ES-I3 (cell line): ENCODE results near the gene BIRC6.
"Not testable (repeated sequence)": the region's sequence is repeated elsewhere in the genome, so short reads cannot be mapped to it uniquely, and the experiment has no call there.

Experiments
- H3K36me3 ChIP-seq: 2 replicates; pipeline ENCODE4 v1.6.1; 2013; ENCODE audit warnings: mild to moderate bottlenecking, low read length, control low read depth, moderate library complexity; ENCODE audit not compliant: insufficient read depth
- H3K4me1 ChIP-seq: 2 replicates; pipeline ENCODE4 v1.6.1; 2013; ENCODE audit warnings: mild to moderate bottlenecking, control low read depth, low read length; ENCODE audit not compliant: insufficient read depth
- H3K9ac ChIP-seq: 2 replicates; pipeline ENCODE4 v1.6.1; 2013; ENCODE audit warnings: low read depth, mild to moderate bottlenecking, low read length, moderate library complexity
- H3K9me3 ChIP-seq: 2 replicates; pipeline ENCODE4 v1.6.1; 2013; ENCODE audit warnings: mild to moderate bottlenecking, low read length, moderate library complexity; ENCODE audit not compliant: control insufficient read depth, insufficient read depth

BIRC6 gene

DNA sequence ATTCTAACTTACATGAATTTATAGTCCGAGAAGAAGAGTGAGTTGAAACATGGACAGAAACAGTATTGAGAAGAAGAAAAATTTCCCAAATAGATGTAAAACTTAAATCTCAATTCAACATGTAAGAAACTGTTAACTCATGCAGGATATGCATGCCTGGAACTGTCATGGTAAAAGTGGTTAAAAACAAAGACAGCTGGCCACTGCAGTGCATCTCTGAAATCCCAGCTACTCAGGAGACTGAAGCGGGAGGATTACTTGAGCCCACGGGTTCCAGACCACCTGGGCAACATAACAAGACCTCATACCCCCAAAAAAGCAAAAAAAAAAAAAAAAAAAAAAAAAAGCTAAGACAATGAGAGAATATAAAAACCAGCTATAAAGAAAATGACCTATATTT is 178.0 kb downstream of the BIRC6 start:
- 0 out of 2 replicates have a peak, but pooled peaks cover 3% of the 10 kb centered on the region for H3K36me3 ChIP-seq

DNA sequence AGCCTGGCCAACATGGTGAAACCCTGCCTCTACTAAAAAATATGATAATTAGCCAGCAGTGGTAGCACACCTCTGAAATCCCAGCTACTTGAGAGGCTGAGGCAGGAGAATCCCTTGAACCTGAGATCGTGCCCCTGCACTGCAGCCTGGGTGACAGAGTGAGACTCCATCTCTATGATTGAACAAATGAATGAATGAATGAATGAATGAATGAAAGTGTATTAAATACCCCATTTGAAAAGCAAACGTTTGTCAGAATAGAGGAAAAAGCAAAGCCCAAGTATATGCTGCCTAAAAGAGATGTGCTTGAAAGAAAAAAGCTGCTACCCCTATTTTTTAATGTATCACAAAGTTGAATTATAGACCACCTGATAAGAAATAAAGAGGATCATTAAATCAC is 181.9 kb downstream of the BIRC6 start:
- no peaks in the 10 kb centered on the region for H3K4me1 ChIP-seq
- H3K36me3 ChIP-seq: 0 out of 2 replicates have a peak, but pooled peaks cover 3% of the 10 kb centered on the region

More for the DNA sequence above, 178.0 kb downstream of the BIRC6 start:
- H3K9ac ChIP-seq: no peak overlapping the region
- no peaks in the 10 kb centered on the region for H3K4me1 ChIP-seq
- H3K9me3 ChIP-seq: no peaks in the 10 kb centered on the region

DNA sequence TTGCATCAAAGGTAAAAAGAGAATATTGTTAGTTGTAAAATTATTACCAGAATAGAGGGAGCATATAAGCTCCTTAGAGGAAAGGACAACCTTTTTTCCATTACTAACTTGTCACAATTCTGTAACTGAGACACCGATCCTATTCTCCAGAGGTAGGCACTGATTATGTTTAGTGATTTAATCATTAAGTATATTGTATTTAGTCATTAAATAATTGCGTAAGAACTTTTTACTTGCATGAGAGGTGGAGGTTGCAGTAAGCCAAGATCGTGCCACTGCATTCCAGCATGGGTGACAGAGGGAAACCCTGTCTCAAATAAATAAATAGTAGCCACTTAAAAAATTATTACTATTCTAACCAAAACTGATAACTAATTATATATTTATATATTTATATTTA is 195.7 kb downstream of the BIRC6 start:
- not testable (repeated sequence) for H3K9me3 ChIP-seq, H3K4me1 ChIP-seq, H3K36me3 ChIP-seq, H3K9ac ChIP-seq

More for the DNA sequence above, 181.9 kb downstream of the BIRC6 start:
- Histone ChIP-seq H3K9me3 (no peaks in the 10 kb centered on the region), H3K9ac (no peak overlapping the region)

DNA sequence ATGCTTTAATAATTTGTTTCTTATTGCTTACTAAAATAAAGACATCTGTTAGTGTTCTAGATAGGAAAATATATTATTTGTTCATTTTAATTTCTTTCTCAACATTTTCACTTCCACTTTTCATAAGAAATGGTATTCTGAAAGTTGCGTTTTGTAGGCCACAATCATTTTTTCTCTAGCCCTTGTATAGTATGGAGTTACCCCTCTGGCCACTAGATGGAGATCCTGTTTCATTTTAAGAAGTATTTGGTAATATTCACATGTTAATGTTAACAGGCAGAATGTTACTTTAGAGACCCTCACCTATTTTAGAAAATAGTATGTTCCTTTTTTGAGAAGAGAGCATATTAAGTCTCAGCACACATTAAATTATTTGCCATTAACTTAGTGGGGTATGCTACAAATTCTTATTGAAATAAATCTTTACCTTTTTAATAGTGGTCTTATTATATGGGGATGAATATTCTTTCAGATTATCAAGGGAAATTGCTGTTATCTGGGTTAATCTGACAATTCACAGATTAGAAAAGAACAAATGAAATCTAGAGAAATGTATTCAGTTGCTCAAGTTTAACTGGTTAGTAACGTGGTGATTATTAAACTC is 197.1 kb downstream of the BIRC6 start:
- Histone ChIP-seq H3K9ac (no peak overlapping the region), H3K36me3 (no peaks in the 10 kb centered on the region), H3K4me1 (no peaks in the 10 kb centered on the region), H3K9me3 (no peaks in the 10 kb centered on the region)

DNA sequence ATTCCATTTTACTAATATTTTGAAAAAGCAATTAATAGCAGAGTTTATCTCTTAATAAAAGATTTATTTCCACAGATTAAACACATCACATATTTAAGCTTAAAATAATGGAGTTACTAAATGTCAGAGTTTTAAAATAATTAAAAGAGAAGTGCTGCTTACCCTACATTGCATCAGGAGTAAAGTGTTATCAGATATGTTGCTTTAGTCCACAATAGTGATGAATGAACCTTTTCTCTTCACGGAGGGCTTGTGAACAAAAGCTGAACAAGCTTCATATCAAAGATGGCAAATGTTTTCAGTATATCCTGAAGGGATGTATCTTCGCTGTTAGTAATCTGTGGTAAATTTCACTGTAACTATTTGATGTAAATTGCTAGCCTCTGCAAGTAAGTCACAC is 201.7 kb downstream of the BIRC6 start:
- H3K9me3 ChIP-seq: no peaks in the 10 kb centered on the region
- H3K4me1 ChIP-seq: no peaks in the 10 kb centered on the region
- H3K9ac ChIP-seq: no peak overlapping the region
- no peaks in the 10 kb centered on the region for H3K36me3 ChIP-seq

DNA sequence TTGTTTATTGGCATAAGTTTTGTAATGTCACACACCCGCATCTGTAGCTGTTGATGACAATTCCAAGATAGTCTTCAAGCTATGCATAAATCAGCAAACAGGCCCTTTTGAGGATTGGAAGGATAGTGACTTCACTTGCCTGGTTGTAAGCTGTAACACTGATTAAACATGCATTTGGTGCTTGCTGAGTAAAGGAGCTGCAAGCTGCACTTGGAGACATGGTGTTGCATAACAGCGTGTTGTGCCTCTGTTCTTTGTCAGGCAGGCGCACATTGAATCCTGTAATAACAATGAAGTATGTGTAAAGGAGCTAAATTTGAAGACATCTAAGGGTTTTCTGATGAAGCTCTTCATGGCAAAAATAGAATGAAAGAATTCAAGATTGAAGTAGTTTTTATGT is 202.3 kb downstream of the BIRC6 start:
- Histone ChIP-seq H3K4me1 (no peaks in the 10 kb centered on the region), H3K9ac (no peak overlapping the region), H3K36me3 (no peaks in the 10 kb centered on the region), H3K9me3 (no peaks in the 10 kb centered on the region)

DNA sequence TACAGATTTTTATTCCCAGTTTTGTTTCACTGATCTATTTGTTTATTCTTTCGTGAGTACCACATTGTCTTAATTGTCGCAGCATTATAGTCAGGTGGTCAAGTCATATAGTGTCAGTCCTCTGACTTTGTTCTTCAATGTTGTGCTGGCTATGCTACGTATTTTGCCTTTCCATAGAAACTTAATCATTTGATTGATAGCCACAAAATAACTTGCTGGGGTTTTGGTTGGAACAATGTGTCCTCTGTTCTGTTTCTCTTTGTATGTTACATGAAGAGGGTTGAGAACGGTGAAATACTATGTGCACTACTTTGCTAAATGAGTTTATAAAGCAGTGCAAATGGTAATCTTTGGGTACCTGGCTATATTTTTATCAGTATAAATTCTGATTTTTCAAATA is 206.1 kb downstream of the BIRC6 start:
- Histone ChIP-seq H3K36me3 (no peaks in the 10 kb centered on the region), H3K4me1 (no peaks in the 10 kb centered on the region), H3K9ac (no peak overlapping the region), H3K9me3 (no peaks in the 10 kb centered on the region)

DNA sequence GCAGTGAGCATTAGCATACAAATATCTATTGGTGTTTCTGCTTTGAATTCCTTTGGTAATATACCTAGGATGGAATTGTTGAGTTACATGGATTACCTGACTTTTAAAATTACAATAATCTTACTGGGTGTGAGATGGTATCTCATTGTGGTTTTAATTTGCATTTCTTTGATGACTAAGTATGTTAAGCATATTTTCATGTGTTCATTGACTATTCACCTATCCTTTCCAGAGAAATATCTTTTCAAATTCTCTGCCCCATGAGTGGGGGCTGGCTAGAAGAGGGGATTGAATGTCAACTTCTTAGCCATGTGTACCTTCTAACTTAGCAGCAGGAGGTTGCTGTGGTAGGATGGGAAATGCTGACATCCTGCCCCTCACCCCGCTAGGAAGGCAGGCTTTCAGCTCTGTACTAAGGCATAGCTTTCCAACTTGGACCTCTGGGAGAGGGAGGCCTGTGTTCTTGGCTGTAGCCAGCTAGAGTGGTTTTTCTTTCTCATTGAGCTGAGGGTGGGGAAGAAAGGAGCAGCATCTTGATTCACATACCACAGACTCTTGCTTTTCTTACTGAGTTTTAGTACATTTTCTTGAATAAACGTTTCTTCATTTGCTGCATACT is 207.7 kb downstream of the BIRC6 start:
- Histone ChIP-seq H3K9ac (no peak overlapping the region), H3K9me3 (no peaks in the 10 kb centered on the region), H3K36me3 (no peaks in the 10 kb centered on the region), H3K4me1 (no peaks in the 10 kb centered on the region)

DNA sequence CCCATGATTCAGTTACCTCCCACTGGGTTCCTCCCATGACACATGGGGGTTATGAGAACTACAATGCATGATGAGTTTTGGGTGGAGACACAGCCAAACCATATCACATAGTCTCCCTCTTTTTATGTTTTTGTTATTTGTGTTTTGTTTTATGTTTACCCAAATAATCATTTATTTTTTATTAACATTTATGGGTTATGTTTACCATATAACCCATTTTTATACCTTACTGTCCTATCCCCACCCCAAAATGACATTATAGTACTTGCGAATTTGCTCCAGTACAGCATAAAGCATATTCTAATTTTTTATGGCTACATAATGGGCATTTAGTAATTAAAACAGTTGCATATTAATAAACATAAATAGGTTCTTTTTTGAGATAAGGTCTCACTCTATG is 209.1 kb downstream of the BIRC6 start:
- Histone ChIP-seq H3K9ac (no peak overlapping the region), H3K4me1 (no peaks in the 10 kb centered on the region), H3K9me3 (no peaks in the 10 kb centered on the region), H3K36me3 (no peaks in the 10 kb centered on the region)

DNA sequence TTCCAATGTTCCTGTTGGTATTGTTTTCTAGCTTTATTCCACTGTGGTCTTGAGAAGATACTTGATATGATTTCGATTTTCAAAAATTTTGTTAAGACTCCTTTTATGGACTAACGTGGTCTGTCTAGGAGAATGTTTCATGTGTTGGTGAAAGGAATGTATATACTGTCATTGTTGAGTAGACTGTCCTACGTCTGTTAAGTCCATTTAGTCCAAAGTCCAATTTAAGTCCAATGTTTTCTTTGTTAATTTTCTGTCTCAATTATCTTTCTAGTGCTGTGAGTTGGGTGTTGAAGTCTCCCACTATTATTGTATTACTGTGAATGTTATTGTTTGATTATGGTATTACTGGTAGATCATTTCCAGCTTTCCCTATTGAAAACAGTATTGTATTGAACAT is 215.2 kb downstream of the BIRC6 start:
- Histone ChIP-seq H3K9ac (no peak overlapping the region), H3K9me3 (no peaks in the 10 kb centered on the region), H3K4me1 (no peaks in the 10 kb centered on the region), H3K36me3 (no peaks in the 10 kb centered on the region)

DNA sequence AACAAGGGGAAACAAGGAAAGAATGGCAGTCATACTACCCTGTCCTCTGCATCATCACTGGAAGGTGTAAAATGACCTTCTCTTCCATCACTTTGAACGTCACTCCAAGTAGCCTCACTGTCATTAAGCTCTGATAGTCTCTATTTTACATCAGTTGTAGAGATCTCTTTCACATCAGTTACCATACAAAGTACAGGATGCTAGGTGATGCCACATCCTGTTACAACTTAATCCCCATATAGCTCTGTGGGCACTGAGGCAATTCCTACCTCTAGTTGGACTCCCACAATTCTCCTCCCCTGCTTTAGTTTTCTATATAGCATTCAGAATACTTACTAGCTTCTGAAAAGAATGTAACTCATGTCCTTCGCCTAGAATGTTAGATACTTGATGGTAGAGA is 215.9 kb downstream of the BIRC6 start:
- no peak overlapping the region for H3K9ac ChIP-seq
- no peaks in the 10 kb centered on the region for H3K4me1 ChIP-seq
- H3K36me3 ChIP-seq: no peaks in the 10 kb centered on the region
- H3K9me3 ChIP-seq: no peaks in the 10 kb centered on the region

DNA sequence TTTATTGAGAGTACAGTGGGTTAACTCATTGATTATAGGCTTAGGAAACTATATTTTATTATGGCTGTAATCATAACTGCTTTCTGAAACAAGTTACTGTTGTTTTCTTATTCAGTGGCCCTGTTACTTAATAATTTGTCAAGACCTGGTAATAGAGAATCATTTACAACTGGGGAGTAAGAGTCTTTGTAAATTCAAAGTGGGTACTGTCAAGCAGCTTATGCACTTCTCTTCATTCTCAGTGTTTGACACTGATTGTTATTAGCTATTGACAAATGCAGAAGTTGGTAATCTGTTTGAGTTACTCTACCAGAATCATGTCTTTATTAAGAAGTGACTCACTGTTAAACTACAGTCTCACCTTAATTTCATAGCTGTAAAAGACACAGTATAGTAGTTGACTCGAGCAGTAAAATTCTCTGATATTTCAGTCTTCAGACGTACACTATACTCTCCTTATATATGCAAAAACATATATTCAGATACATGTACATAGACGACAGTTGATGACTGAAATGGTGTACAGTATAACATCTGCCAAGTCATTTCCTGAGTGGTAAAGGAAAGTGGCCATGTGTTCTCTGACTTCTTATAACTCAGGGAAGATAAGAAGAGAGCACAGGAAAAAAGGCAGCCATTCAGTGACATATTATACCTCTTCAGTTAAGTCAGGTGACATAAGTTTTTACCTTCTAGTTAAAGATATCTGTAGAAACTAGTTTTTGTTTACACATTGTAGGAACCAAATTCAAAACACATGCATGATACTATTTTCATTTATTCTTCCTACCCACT is 235.0 kb downstream of the BIRC6 start:
- H3K36me3 ChIP-seq: no peaks in the 10 kb centered on the region
- H3K9me3 ChIP-seq: no peaks in the 10 kb centered on the region
- no peaks in the 10 kb centered on the region for H3K4me1 ChIP-seq
- H3K9ac ChIP-seq: no peak overlapping the region

DNA sequence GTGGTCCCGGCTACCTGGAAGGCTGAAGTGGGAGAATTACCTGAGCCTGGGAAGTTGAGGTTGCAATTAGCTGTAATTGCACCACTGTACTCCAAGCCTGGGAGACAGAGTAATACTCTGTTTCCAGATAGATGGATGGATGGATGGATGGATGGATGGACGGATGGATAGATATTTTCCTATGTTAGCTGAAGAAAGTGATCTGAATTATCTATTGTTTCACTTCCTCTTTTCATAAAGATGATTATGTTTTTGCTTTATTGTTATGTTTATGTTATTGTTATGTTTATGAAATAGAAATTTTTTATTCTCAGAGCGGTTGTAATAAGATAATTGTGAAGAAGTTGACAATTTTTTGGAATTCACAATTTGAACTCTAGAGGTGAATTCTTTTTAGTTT is 237.8 kb downstream of the BIRC6 start:
- Histone ChIP-seq H3K4me1 (no peaks in the 10 kb centered on the region), H3K36me3 (no peaks in the 10 kb centered on the region), H3K9me3 (no peaks in the 10 kb centered on the region), H3K9ac (no peak overlapping the region)

DNA sequence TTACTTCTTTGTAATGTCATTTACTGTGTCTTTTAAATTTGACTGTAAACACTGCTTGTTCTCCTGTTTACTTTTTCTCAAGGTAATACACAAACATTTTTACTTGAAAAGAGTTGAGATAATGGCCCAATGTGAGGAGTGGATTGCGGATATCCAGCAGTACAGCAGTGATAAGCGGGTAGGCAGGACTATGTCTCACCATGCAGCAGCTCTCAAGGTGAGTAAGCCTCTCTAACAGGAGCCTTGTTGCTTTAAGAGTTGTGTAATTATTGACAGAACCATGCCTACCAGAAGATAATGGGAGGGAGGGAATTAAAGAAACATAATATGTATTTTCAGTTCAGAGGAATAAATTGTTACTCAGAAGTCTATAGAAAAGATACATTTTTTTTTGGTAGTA is 254.5 kb downstream of the BIRC6 start:
- peaks cover 10% of the 10 kb centered on the region for H3K36me3 ChIP-seq
- no peaks in the 10 kb centered on the region for H3K4me1 ChIP-seq
- no peaks in the 10 kb centered on the region for H3K9me3 ChIP-seq
- no peak overlapping the region for H3K9ac ChIP-seq

DNA sequence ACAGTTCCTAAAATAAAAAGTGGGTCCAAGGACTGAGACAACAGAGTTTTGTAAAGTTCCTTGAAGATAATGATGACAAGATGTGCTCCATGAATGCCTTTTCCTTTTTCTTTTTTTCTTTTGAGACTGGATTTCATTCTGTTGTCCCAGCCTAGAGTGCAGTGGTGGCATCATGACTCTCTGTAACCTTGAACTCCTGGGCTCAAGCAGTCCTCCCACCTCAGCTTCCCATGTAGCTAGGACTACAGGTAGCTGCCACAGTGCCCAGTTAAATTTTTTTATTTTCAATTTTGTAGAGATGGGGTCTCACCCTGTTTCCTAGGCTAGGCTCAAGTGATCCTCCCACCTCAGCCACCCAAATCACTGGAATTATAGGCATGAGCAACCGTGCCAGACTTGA is 254.9 kb downstream of the BIRC6 start:
- peaks cover 10% of the 10 kb centered on the region for H3K36me3 ChIP-seq
- no peaks in the 10 kb centered on the region for H3K9me3 ChIP-seq
- H3K9ac ChIP-seq: no peak overlapping the region
- no peaks in the 10 kb centered on the region for H3K4me1 ChIP-seq
